Heart right ventricle (tissue), 16 donors: ENCODE data around the gene ADGRG2. TPM values are rescaled to one million over a fixed set of nuclear protein-coding genes. Genes with fewer than 3 reads are reported as not detected.

Source experiments
- ATAC-seq, 8 donors: fragments of 200-7000 bp; cut with Tn5 transposase; one replicate each; pipeline ENCODE4 v1.9.1; 2020; ENCODE audit warnings: mild to moderate bottlenecking in 8 of 8, moderate library complexity in 8 of 8, moderate number of reproducible peaks in 1 of 8
- DNase-seq, 2 donors: peaks; one replicate each; pipeline ENCODE4 v3.0.0-alpha.2; 2020
- H3K27ac ChIP-seq, 10 donors: fragments of 200-600 bp; sonication (generic) in 2 of 10; one replicate each; pipeline versions ENCODE4 v1.5.0 to v1.8.0; 2020 to 2022; ENCODE audit warnings: mild to moderate bottlenecking in 3 of 10
- H3K27me3 ChIP-seq, 7 donors: fragments of 200-600 bp; one replicate each; pipeline ENCODE4 v1.8.0; 2021 to 2022; ENCODE audit warnings: mild to moderate bottlenecking in 2 of 7
- H3K36me3 ChIP-seq, 9 donors: fragments of 200-600 bp; sonication (generic) in 1 of 9; one replicate each; pipeline versions ENCODE4 v1.5.0 to v1.8.0; 2020 to 2022; ENCODE audit warnings: mild to moderate bottlenecking in 2 of 9
- H3K4me1 ChIP-seq, 9 donors: fragments of 200-600 bp; sonication (generic) in 1 of 9; one replicate each; pipeline versions ENCODE4 v1.5.0 to v1.8.0; 2020 to 2022; ENCODE audit warnings: mild to moderate bottlenecking in 4 of 9
- H3K4me3 ChIP-seq, 10 donors: fragments of 200-600 bp; sonication (generic) in 2 of 10; one replicate each; pipeline versions ENCODE4 v1.5.0 to v1.8.0; 2020 to 2022; ENCODE audit warnings: mild to moderate bottlenecking in 7 of 10, moderate library complexity in 2 of 10
- H3K9me3 ChIP-seq, 11 donors: fragments of 200-600 bp in 10 of 11; sonication (generic) in 2 of 11; one replicate each; pipeline versions ENCODE4 v1.5.0 to v1.8.0; 2013 to 2022; ENCODE audit warnings: mild to moderate bottlenecking in 2 of 11, control low read depth in 1 of 11, moderate library complexity in 1 of 11
- WGBS, 2 donors: extraction: QIAGEN DNeasy Blood & Tissue Kit; methylation state at CpG; one replicate each; pipeline ENCODE4 v1.1.7; 2013; ENCODE audit warnings: inconsistent platforms in 1 of 2; 5-methylcytosine and 5-hydroxymethylcytosine counted together
- intact Hi-C, 10 donors: fragments of 100-400 bp; cut with DNase I; formaldehyde crosslinking; loops; one replicate each; pipeline versions ENCODE4 v1.11.1 to v1.14.2; 2022
- polyA plus RNA-seq, 2 donors: library from polyadenylated mRNA; stranded (reverse); fragments of 200-250 nt; gene quantifications; one replicate each; pipeline ENCODE4 v1.2.3, GENCODE V29; 2013
- total RNA-seq, 10 donors: library from RNA; stranded (reverse); fragmentation: NEBNext Ultra II Directional in 3 of 10; extraction: Animal tissue kit (Norgen Biotek cat#: 25700) in 3 of 10; gene quantifications; one replicate each; pipeline versions ENCODE4 v1.2.1 to v1.2.4, GENCODE V29; 2021 to 2023
- TF ChIP-seq, protein P1 (sequence below), 9 donors: fragments of 200-600 bp; sonication (generic) in 2 of 9; IDR thresholded peaks; one replicate each; pipeline versions ENCODE4 v1.5.0 to v1.8.0; 2021 to 2022; ENCODE audit warnings: antibody characterized with exemption in 9 of 9, mild to moderate bottlenecking in 5 of 9, moderate library complexity in 1 of 9
- donor health status: Arrhythmogenic right ventricular cardiomyopathy.
- donor health status: ischemic (EF 13 %, LVEDD 7.1; RV severe dilation, severe dysfunction).
- donor health status: healthy with polysubstance abuse.
- donor health status: DM: no; HTN: yes; CAD: no.
- donor health status: DM: no; HTN: no; CAD: no.
- donor health status: ischemic (EF 25% LVEDD 6.9; RV normal size, moderate dysfunction).
- donor health status: ischemic (EF 25% LVEDD 5.7; RV mildly dilated, moderate dysfunction).
- donor health status: healthy.
- donor health status: DM: yes; HTN: yes; CAD: no.
- donor health status: Ischemic cardiomyopathy.
- donor health status: ischemic (EF 35%, LVEDD 5.7; RV mildly dilated, moderate dysfunction).
- donor health status: nonischemic (EF 11% LVEDD 7.7; RV severe dilation, severe dysfunction).
- donor health status: DM: yes; HTN: yes; CAD: no.
- donor health status: PGD.
- donor health status: ischemic (EF 29% LVEDD 5.4; RV normal size, mild dysfunction).
- donor health status: nonischemic (EF 23%, LVEDD 6.1; RV moderate dilation, normal function).

Gene ADGRG2
- total and polyA plus RNA-seq, 12 donors, result 0.11 to 0.62 (median 0.27) TPM

DNA sequence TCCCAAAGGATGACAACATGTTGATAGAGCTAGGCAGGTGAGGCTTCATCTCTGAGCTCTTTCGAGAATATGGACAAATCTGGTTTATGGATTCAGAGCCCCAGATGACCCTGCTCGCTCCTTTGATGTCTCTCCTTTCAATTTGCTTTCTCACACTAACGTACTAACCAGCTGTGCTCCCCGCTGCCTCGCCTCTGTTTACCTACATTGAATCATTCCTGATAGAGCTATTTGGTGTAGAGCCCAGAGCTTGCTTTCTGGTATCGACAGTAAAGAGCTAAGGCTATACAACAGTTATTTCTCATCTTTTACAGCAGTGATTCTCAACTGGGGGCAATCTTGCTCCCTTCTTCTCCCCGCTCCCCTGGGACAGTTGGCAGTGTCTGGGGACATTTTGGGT is 129.4 kb downstream of the ADGRG2 start:
- Histone ChIP-seq H3K27me3 (peaks cover 0 to 7% (median 0%) of the 10 kb centered on the region in 7 donors), H3K4me3 (no peak overlapping the region), H3K9me3 (no peaks in the 10 kb centered on the region), H3K4me1 (no peaks in the 10 kb centered on the region), H3K36me3 (peaks cover 0 to 12% (median 0%) of the 10 kb centered on the region in 9 donors), H3K27ac (no peak overlapping the region)
- ATAC-seq (no peak), DNase-seq (no peak)
- TF ChIP-seq, protein P1, sequence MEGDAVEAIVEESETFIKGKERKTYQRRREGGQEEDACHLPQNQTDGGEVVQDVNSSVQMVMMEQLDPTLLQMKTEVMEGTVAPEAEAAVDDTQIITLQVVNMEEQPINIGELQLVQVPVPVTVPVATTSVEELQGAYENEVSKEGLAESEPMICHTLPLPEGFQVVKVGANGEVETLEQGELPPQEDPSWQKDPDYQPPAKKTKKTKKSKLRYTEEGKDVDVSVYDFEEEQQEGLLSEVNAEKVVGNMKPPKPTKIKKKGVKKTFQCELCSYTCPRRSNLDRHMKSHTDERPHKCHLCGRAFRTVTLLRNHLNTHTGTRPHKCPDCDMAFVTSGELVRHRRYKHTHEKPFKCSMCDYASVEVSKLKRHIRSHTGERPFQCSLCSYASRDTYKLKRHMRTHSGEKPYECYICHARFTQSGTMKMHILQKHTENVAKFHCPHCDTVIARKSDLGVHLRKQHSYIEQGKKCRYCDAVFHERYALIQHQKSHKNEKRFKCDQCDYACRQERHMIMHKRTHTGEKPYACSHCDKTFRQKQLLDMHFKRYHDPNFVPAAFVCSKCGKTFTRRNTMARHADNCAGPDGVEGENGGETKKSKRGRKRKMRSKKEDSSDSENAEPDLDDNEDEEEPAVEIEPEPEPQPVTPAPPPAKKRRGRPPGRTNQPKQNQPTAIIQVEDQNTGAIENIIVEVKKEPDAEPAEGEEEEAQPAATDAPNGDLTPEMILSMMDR (IDR thresholded peaks at IDR 0.05), result no peak
- 96% methylated on average over 7 of the region's 7 CpGs for WGBS, 2 donors
- intact Hi-C loops, result no loop called here

DNA sequence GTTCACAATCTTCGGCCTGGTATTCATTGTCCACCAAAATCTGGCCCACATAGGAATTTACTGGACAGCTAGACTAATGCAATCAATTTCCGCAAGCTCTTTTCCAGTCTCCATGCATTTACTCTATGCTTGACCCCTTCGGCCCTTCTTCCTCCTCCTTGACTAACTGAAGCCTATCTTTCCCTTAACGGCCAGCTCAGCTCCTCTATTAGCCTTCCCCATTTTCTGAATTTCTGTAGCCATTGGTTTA is 137.2 kb downstream of the ADGRG2 start:
- no peak for DNase-seq
- no peaks in the 10 kb centered on the region for H3K9me3 ChIP-seq
- TF ChIP-seq, protein P1 (IDR thresholded peaks at IDR 0.05), result no peak
- WGBS, 2 donors, result 2 to 4% methylated on average over 4 of the region's 4 CpGs
- peak in 1 of 8 donors; percentile 3 for ATAC-seq
- H3K4me1 ChIP-seq, result peaks cover 0 to 22% (median 4%) of the 10 kb centered on the region in 9 donors
- peak overlapping the region; percentile 56 to 94 (median 76) for H3K4me3 ChIP-seq
- peak overlapping the region; percentile 75 to 97 (median 92) for H3K27ac ChIP-seq
- H3K36me3 ChIP-seq, result peaks cover 0 to 12% (median 0%) of the 10 kb centered on the region in 9 donors
- H3K27me3 ChIP-seq, result peaks cover 0 to 27% (median 0%) of the 10 kb centered on the region in 7 donors
- intact Hi-C loops, result no loop called here

DNA sequence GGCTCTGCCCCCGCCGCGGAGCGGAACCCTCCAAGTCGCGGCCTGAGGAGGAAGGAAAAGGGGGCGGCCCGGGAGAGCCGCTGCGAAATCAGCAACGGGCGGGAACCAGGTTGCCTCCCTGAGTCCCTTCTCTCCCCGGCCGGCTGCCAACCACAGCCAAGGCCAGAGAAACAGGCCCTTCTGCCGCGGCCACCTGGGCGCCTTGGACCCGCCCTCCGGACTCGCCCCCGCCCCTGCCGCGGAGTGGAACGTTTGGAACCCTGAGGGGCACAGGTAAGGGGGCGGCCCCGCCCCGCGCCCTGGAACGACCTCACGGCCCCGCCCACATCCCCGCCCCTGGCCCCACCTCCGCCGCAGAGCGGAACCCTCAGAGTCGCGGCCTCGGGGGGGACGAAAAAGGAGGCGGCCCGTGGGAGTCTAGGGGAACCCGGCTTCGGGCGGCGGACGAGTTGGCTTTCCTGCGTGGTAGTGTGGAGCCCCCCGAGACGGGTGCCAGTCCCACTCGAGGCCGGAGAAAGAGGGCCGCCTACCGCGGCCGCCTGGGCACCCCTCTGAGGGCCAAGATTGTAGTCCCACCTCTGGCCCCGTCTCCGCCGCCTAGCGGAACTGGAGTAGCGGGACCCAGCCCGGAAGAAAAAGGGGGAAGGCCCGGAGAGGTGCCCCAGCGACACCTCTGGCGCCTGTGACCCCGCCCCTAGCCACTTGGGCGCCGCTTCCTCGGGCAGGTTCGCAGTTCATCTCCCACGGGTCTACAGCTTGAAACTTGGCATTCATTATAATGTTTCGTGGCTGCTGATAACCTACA is 137.7 kb downstream of the ADGRG2 start:
- peaks cover 0 to 27% (median 0%) of the 10 kb centered on the region in 7 donors for H3K27me3 ChIP-seq
- ATAC-seq (peak; percentile 93 to 98 (median 96)), DNase-seq (peak; percentile 76 to 82)
- TF ChIP-seq, protein P1 (IDR thresholded peaks at IDR 0.05), result peak; percentile 25 to 63 (median 51)
- H3K4me3 ChIP-seq, result peak overlapping the region; percentile 56 to 94 (median 76)
- peaks cover 0 to 8% (median 0%) of the 10 kb centered on the region in 9 donors for H3K36me3 ChIP-seq
- intact Hi-C loops, result loop anchor here in 1 of 10 donors (5.0 kb wide), 1 partner anchor 97 kb away; no protein-coding TSS in a partner anchor
- H3K4me1 ChIP-seq, result peaks cover 0 to 22% (median 4%) of the 10 kb centered on the region in 9 donors
- WGBS, 2 donors, result 0 to 1% methylated on average over 25 to 57 of the region's 71 CpGs
- no peaks in the 10 kb centered on the region for H3K9me3 ChIP-seq
- H3K27ac ChIP-seq, result peak overlapping the region; percentile 75 to 97 (median 92)

DNA sequence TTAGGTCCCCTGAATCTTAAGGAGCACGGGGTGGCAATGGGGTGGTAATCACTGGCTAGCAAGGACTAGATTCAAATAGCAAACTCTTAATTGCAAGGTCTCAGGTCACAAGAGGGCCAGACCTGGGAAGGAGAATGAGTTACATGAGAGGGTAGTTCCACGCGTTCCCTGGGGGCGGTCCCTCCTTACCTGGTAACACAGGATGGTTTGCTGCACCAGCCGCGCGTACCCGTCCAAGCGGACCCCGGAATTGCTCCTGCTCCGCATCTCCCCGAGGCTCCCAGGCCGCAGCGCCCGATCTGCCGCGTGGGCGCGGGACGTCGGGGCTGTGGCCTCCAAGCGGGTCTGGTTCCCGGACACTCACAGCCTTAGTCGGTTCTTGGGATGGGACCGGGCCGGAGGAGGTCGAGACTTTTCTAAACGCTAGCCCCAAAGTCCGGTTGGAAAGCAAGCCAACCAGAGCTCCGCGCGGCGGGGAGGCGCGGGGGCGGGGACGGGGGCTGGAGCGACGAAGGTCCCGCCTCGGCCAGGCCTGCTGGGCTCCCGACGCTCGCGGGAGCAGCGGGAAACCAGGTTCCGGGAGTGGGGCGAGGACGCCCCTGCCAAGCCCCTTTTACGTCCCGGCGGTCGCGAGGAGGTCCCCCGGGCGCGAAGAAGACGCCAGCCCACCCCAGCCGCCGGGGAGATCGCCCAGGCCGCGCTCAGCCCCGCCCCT is 138.4 kb downstream of the ADGRG2 start, which contains the start of gene PHKA2:
PHKA2 (minus strand) TSS at position 449 of the 715 bp plus-strand sequence; CDS start at position 267, 182 bp downstream.
- DNase-seq (peak; percentile 51 to 66), ATAC-seq (peak; percentile 69 to 87 (median 79))
- 0 to 1% methylated on average over 39 to 58 of the region's 64 CpGs for WGBS, 2 donors
- peak within 1 kb of the TSS; percentile 75 to 97 (median 92) for H3K27ac ChIP-seq
- intact Hi-C loops, result loop anchor here in 1 of 10 donors (5.0 kb wide), 1 partner anchor 97 kb away; no protein-coding TSS in a partner anchor
- TF ChIP-seq, protein P1 (IDR thresholded peaks at IDR 0.05), result no peak
- H3K36me3 ChIP-seq, result peaks cover 0 to 2% (median 0%) of the 10 kb centered on the region in 9 donors
- no peaks in the 10 kb centered on the region for H3K9me3 ChIP-seq
- peak within 1 kb of the TSS; percentile 56 to 94 (median 76) for H3K4me3 ChIP-seq
- peaks cover 0 to 22% (median 4%) of the 10 kb centered on the region in 9 donors for H3K4me1 ChIP-seq
- peaks cover 0 to 27% (median 0%) of the 10 kb centered on the region in 7 donors for H3K27me3 ChIP-seq
